ENCODE results near the gene CCDC127.

DNA sequence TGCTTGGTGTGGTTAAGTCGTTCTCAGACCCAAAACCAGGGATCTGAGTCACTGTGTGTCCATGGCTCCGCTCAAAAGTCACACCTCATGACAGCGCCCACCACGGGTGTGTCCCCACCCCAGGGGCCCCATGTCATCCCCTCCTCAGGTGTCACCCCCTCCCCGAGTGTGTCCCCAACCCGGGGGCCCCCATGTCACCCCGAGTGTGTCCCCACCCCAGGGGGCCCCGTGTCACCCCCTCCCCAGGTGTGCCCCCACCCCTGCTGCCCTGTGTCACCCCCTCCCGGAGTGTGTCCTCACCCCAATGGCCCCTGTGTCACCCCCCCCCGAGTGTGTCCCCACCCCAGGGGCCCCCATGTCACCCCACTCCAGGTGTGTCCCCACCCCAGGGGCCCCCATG lies 21.6 kb downstream of the CCDC127 start:
- TF ChIP-seq, protein P1, sequence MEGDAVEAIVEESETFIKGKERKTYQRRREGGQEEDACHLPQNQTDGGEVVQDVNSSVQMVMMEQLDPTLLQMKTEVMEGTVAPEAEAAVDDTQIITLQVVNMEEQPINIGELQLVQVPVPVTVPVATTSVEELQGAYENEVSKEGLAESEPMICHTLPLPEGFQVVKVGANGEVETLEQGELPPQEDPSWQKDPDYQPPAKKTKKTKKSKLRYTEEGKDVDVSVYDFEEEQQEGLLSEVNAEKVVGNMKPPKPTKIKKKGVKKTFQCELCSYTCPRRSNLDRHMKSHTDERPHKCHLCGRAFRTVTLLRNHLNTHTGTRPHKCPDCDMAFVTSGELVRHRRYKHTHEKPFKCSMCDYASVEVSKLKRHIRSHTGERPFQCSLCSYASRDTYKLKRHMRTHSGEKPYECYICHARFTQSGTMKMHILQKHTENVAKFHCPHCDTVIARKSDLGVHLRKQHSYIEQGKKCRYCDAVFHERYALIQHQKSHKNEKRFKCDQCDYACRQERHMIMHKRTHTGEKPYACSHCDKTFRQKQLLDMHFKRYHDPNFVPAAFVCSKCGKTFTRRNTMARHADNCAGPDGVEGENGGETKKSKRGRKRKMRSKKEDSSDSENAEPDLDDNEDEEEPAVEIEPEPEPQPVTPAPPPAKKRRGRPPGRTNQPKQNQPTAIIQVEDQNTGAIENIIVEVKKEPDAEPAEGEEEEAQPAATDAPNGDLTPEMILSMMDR (IDR thresholded peaks at IDR 0.05): no peak
- no peak for TF ChIP-seq POLR2A (IDR thresholded peaks at IDR 0.05)
